Adrenal gland (tissue), 12 donors: Measurements from ENCODE around the gene PKP3. TPM values are rescaled to one million over a fixed set of nuclear protein-coding genes. Genes with fewer than 3 reads are reported as not detected.

Experiments used
- DNase-seq, 7 donors: peaks; one replicate each; pipeline ENCODE4 v3.0.0-alpha.2; 2019 to 2020
- H3K27ac ChIP-seq, 5 donors: fragments of 200-600 bp; sonication (generic) in 4 of 5; 1 replicate in 3 of 5; 2 replicates in 2 of 5; pipeline versions ENCODE4 v1.5.1 to v1.8.0; 2016 to 2020; ENCODE audit warnings: mild to moderate bottlenecking in 1 of 5
- H3K27me3 ChIP-seq: fragments of 200-600 bp; 2 replicates; pipeline ENCODE4 v1.8.0; 2021
- H3K36me3 ChIP-seq, 2 donors: fragments of 200-600 bp; replicated peaks in 1 of 2; 1 replicate in 1 of 2; 2 replicates in 1 of 2; pipeline versions ENCODE4 v1.5.1 to v1.8.0; 2018 to 2022
- H3K4me1 ChIP-seq, 2 donors: fragments of 200-600 bp; replicated peaks in 1 of 2; 1 replicate in 1 of 2; 2 replicates in 1 of 2; pipeline versions ENCODE4 v1.5.1 to v1.8.0; 2018 to 2021
- H3K4me3 ChIP-seq, 4 donors: fragments of 200-600 bp; sonication (generic) in 3 of 4; one replicate each; pipeline ENCODE4 v1.5.1; 2016 to 2018
- H3K9me3 ChIP-seq, 3 donors: fragments of 200-600 bp; sonication (generic) in 1 of 3; replicated peaks in 1 of 3; 1 replicate in 2 of 3; 2 replicates in 1 of 3; pipeline versions ENCODE4 v1.5.1 to v1.8.0; 2016 to 2021
- POLR2A ChIP-seq, 2 donors: fragments of 450-650 bp; IDR thresholded peaks; one replicate each; pipeline ENCODE4 v1.6.1; 2017; ENCODE audit warnings: antibody characterized with exemption in 2 of 2, mild to moderate bottlenecking in 2 of 2, moderate library complexity in 1 of 2
- WGBS, 4 donors: extraction: QIAGEN DNeasy Blood & Tissue Kit in 2 of 4; methylation state at CpG; one replicate each; pipeline versions ENCODE4 v1.1.5 to v1.1.7; 2013 to 2017; 5-methylcytosine and 5-hydroxymethylcytosine counted together
- intact Hi-C, 2 donors: fragments of 100-400 bp; cut with DNase I; formaldehyde crosslinking; loops; one replicate each; pipeline versions ENCODE4 v1.14.1 to v1.15.0; 2022 to 2023
- polyA plus RNA-seq, 3 donors: library from polyadenylated mRNA; stranded (reverse); fragments of 200-250 nt in 2 of 3; fragments of 350-450 nt in 1 of 3; fragmentation: Illumina TruSeq in 1 of 3; extraction: RNeasy Lipid Tissue Mini Kit (QIAGEN cat#74804) in 1 of 3; gene quantifications; one replicate each; pipeline ENCODE4 v1.2.3, GENCODE V29; 2013 to 2014
- total RNA-seq, 9 donors: library from RNA; depleted of rRNA in 4 of 9; stranded (reverse); fragments of >200 nt in 4 of 9; fragments of 120-200 nt in 1 of 9; fragmentation: NEBNext Ultra II Directional in 1 of 9; extraction: Animal tissue kit (Norgen Biotek cat#: 25700) in 1 of 9; gene quantifications; one replicate each; pipeline versions ENCODE4 v1.1.0 to v1.2.4, GENCODE V29; 2013 to 2023
- TF ChIP-seq, protein P1 (sequence below), 6 experiments: fragments of 450-650 bp in 4 of 6; fragments of 200-600 bp in 2 of 6; sonication (generic) in 1 of 6; IDR thresholded peaks; 1 replicate in 5 of 6; 2 replicates in 1 of 6; pipeline versions ENCODE4 v1.5.1 to v1.8.0; 2016 to 2021; ENCODE audit warnings: antibody characterized with exemption in 6 of 6, mild to moderate bottlenecking in 2 of 6, moderate library complexity in 1 of 6
- donor health status: healthy with polysubstance abuse.
- donor health status: Bipolar disorder and iron deficiency.
- donor health status: DM: yes; HTN: yes; CAD: no.
- donor health status: DM: no; HTN: no; CAD: no.
- donor health status: DM: no; HTN: no; CAD: no.
- donor health status: DM: yes; HTN: yes; CAD: no.

Gene PKP3
- total and polyA plus RNA-seq, 12 donors, result 0.37 to 0.65 (median 0.55) TPM; not detected in 8

DNA sequence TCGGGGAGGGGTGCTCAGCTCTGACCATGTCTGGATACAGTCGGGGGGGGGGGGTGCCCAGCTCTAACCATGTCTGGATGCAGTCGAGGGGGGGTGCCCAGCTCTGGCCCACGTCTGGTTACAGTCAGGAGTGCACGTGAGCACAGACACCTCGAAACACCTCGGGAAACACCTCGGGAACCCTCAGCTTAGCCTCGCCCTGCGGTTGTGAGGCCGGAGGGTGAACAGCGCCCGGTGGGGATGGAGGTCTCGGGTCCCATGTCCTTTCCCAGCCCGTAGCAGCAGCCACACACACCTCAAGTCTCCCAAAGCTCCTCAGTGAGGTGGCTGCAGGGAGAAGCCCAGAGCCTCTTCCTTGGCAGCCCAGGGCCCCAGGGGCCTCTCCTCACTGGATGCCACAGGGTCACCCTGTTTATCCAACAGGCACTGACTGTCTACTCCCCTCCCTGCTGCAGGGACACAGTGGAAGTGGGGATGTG is 18.7 kb downstream of the PKP3 start:
- WGBS, 4 donors, result 79 to 94% (median 80%) methylated on average over 7 to 15 of the region's 15 CpGs; no CpG with 5 or more reads in 1 of the 4 donors
- Histone ChIP-seq H3K4me3 (no peak overlapping the region), H3K4me1 (no peaks in the 10 kb centered on the region), H3K36me3 (no peaks in the 10 kb centered on the region), H3K27me3 (peaks cover 24% of the 10 kb centered on the region), H3K27ac (no peak overlapping the region), H3K9me3 (no peaks in the 10 kb centered on the region)
- no peak for TF ChIP-seq POLR2A (IDR thresholded peaks at IDR 0.05)
- TF ChIP-seq, protein P1, sequence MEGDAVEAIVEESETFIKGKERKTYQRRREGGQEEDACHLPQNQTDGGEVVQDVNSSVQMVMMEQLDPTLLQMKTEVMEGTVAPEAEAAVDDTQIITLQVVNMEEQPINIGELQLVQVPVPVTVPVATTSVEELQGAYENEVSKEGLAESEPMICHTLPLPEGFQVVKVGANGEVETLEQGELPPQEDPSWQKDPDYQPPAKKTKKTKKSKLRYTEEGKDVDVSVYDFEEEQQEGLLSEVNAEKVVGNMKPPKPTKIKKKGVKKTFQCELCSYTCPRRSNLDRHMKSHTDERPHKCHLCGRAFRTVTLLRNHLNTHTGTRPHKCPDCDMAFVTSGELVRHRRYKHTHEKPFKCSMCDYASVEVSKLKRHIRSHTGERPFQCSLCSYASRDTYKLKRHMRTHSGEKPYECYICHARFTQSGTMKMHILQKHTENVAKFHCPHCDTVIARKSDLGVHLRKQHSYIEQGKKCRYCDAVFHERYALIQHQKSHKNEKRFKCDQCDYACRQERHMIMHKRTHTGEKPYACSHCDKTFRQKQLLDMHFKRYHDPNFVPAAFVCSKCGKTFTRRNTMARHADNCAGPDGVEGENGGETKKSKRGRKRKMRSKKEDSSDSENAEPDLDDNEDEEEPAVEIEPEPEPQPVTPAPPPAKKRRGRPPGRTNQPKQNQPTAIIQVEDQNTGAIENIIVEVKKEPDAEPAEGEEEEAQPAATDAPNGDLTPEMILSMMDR (IDR thresholded peaks at IDR 0.05), result no peak
- intact Hi-C loops, result no loop called here
- no peak for DNase-seq

DNA sequence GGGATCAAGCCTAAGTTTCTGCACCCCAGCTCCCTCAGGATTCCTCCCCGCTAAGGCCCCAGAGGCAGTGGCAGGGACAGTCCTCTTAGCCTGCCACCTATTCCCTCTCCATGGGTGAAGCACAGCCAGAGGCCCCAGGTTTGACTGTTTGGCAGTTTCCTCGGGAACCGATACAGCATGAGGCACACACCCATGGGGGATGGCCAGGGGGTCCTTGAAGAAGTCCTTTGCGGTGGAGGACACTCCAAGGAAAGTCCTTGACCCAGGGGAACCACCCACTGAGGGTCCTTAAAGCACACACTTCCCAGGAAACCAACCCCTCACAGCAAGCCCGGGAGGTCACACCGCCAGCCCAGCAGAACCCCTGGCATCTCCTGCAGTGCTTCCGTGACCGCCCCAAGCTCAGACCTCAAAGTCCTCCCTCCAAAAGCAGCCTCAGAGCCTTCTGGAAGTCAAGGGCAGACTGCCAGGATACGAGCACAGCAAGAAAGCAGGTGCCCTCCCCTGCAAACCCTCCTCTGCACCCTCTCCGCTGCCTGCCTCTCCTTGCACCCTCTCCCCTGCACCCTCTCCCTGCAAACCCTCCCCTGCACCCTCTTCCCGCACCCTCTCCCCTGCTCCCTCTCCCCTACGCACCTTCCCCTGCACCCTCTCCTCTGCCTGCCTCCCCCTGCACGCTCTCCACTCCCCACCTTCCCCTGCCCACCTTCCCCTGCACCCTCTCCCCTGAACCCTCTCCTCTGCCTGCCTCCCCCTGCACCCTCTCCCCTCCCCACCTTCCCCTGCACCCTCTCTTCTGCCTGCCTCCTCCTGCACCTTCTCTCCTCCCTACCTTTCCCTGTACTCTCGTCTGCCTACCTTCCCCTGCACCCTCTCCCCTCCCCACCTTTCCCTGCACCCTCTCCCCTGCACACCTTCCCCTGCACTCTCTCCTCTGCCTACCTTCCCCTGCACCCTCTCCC is 19.4 kb downstream of the PKP3 start:
- WGBS, 4 donors, result 34 to 56% (median 50%) methylated on average over 10 to 13 of the region's 14 CpGs
- Histone ChIP-seq H3K4me1 (no peaks in the 10 kb centered on the region), H3K27ac (no peak overlapping the region), H3K27me3 (peaks cover 31% of the 10 kb centered on the region), H3K9me3 (no peaks in the 10 kb centered on the region), H3K4me3 (no peak overlapping the region), H3K36me3 (no peaks in the 10 kb centered on the region)
- peak in 1 of 7 donors; percentile 4 for DNase-seq
- intact Hi-C loops, result no loop called here
- TF ChIP-seq, protein P1 (IDR thresholded peaks at IDR 0.05), result no peak
- TF ChIP-seq POLR2A (IDR thresholded peaks at IDR 0.05), result no peak

DNA sequence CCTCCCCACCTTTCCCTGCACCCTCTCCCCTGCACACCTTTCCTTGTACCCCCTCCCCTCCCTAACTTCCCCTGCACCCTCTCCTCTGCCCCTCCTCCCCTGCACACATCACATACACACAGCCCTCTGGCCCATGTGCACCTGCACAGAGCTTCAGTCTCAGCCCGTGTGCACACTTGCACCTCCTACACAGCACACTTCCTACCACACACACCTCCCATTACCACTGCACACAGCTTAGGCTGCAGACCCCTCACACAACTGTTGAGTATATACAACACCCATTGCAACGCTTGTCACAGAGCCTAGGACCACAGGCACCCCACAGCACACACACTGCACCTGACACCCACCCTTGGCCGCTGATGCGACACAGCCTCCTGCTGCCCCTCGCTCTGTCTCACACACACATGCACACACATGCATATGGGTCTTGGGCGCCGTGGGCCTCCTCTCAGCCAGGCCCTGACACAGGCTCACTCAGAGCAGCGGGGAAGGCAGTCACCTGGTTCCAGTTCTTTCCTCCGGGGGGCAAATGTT is 20.4 kb downstream of the PKP3 start:
- intact Hi-C loops, result no loop called here

DNA sequence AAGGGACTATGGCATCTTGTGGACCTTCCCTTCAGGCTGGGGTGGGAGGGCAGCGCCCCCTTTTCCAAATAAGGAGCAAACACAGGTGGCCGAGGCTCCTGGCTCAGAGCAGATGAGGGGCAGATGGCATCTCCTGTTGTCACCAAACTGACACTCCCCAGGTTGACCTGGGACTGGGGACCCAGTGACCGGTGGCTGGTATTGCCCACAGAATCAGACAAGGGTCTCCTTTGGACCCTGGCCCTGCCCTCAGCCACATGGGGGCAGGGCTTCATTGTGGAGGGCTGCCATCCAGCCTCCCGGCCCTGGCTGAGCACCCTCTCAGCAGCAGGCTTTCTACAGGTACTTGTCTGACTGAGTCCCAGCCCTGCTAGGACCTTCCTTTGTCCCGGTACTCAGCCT is 21.6 kb downstream of the PKP3 start:
- Histone ChIP-seq H3K4me1 (no peaks in the 10 kb centered on the region), H3K27me3 (peaks cover 42% of the 10 kb centered on the region), H3K27ac (peak overlapping the region in 2 of 5 donors; percentile 27 to 74), H3K36me3 (no peaks in the 10 kb centered on the region), H3K9me3 (no peaks in the 10 kb centered on the region), H3K4me3 (peak overlapping the region in 1 of 4 donors; percentile 34)
- intact Hi-C loops, result no loop called here
- 66 to 84% (median 67%) methylated on average over 2 to 5 of the region's 5 CpGs for WGBS, 4 donors
- no peak for DNase-seq
- TF ChIP-seq, protein P1 (IDR thresholded peaks at IDR 0.05), result no peak
- TF ChIP-seq POLR2A (IDR thresholded peaks at IDR 0.05), result no peak

More for the DNA sequence above, 20.4 kb downstream of the PKP3 start:
- Histone ChIP-seq H3K4me1 (no peaks in the 10 kb centered on the region), H3K27me3 (peaks cover 33% of the 10 kb centered on the region), H3K4me3 (peak overlapping the region in 1 of 4 donors; percentile 34), H3K9me3 (no peaks in the 10 kb centered on the region), H3K27ac (peak overlapping the region in 1 of 5 donors; percentile 29), H3K36me3 (no peaks in the 10 kb centered on the region)
- DNase-seq, result no peak
- TF ChIP-seq, protein P1 (IDR thresholded peaks at IDR 0.05), result no peak
- no peak for TF ChIP-seq POLR2A (IDR thresholded peaks at IDR 0.05)
- WGBS, 4 donors, result 29 to 66% (median 61%) methylated on average over 3 to 9 of the region's 9 CpGs
